Spleen (tissue), 7 donors: ENCODE data around the gene NECAB2.

ENCODE experiments used
- CTCF ChIP-seq, 11 experiments: fragments of 200-600 bp in 7 of 11; fragments of 450-650 bp in 4 of 11; sonication (generic) in 4 of 11; IDR thresholded peaks in 8 of 11; conservative IDR thresholded peaks in 3 of 11; 1 replicate in 7 of 11; 2 replicates in 4 of 11; pipeline versions ENCODE4 v1.4.0 to v1.8.0; 2016 to 2021; ENCODE audit warnings: antibody characterized with exemption in 11 of 11, inconsistent platforms in 4 of 11, mild to moderate bottlenecking in 1 of 11
- POLR2AphosphoS5 ChIP-seq, 3 donors: sonication (generic); formaldehyde crosslinking; IDR thresholded peaks; one replicate each; pipeline ENCODE4 v1.5.1; 2017; ENCODE audit warnings: antibody characterized with exemption in 3 of 3
- donor health status: DM: no; HTN: no; CAD: no; lungs with moderate emphysema.
- donor health status: DM: no; HTN: no; CAD: no.
- donor health status: DM: no; HTN: no; CAD: no.

- TF ChIP-seq CTCF (IDR thresholded peaks at IDR 0.05 in 8 of 11, conservative IDR thresholded peaks at IDR 0.05 in 3 of 11) (no peak), POLR2AphosphoS5 (IDR thresholded peaks at IDR 0.05) (no peak)
Measured at GRCh38 chr16:84040823-84041820, 73.1 kb downstream of the NECAB2 start.
